Fibroblast of lung (primary cell): ENCODE data around the gene PLEKHA6.

ENCODE experiments used
- CTCF ChIP-seq, 2 donors: IDR thresholded peaks in 1 of 2; conservative IDR thresholded peaks in 1 of 2; 1 replicate in 1 of 2; 2 replicates in 1 of 2; pipeline ENCODE4 v1.5.1; 2011 to 2012; ENCODE audit warnings: low read length in 2 of 2, control low read depth in 1 of 2, inconsistent platforms in 1 of 2, low read depth in 1 of 2, mild to moderate bottlenecking in 1 of 2
- EZH2 ChIP-seq: IDR thresholded peaks from 2 replicates; pipeline ENCODE4 v1.5.1; 2012; ENCODE audit warnings: low read length, control low read depth, mild to moderate bottlenecking; ENCODE audit errors: missing control alignments

- no peak for TF ChIP-seq CTCF (conservative IDR thresholded peaks at IDR 0.05 in 1 of 2, IDR thresholded peaks at IDR 0.05 in 1 of 2; ENCODE audit: low read depth in 1 of 2, low read length in 2 of 2)
- TF ChIP-seq EZH2: no peak
Measured at GRCh38 chr1:204227996-204228785, 131.5 kb downstream of the PLEKHA6 start.
